Osteocyte (in vitro differentiated cells): ENCODE data around the gene HIRA. TPM values are rescaled to one million over a fixed set of nuclear protein-coding genes. Genes with fewer than 3 reads are reported as not detected.
"Not testable (repeated sequence)": the region's sequence is repeated elsewhere in the genome, so short reads cannot be mapped to it uniquely, and the experiment has no call there.

Experiments used
- DNase-seq: peaks from one replicate; pipeline ENCODE4 v3.0.0; 2021; ENCODE audit warnings: mixed read lengths; ENCODE audit not compliant: unreplicated experiment; ENCODE audit errors: extremely low spot score
- H3K27ac Mint-ChIP-seq: one replicate; pipeline ENCODE4 v1.8.0; 2021; ENCODE audit warnings: mild to moderate bottlenecking, mixed read lengths; ENCODE audit not compliant: unreplicated experiment
- H3K27me3 Mint-ChIP-seq: one replicate; pipeline ENCODE4 v1.8.0; 2021; ENCODE audit warnings: mixed read lengths; ENCODE audit not compliant: unreplicated experiment
- H3K36me3 Mint-ChIP-seq: one replicate; pipeline ENCODE4 v1.8.0; 2021; ENCODE audit warnings: mixed read lengths; ENCODE audit not compliant: unreplicated experiment
- H3K4me1 Mint-ChIP-seq: one replicate; pipeline ENCODE4 v1.8.0; 2021; ENCODE audit warnings: mixed read lengths; ENCODE audit not compliant: unreplicated experiment
- H3K4me3 Mint-ChIP-seq: one replicate; pipeline ENCODE4 v1.8.0; 2021; ENCODE audit warnings: mild to moderate bottlenecking, moderate library complexity, mixed read lengths; ENCODE audit not compliant: unreplicated experiment
- H3K9me3 Mint-ChIP-seq: one replicate; pipeline ENCODE4 v1.8.0; 2021; ENCODE audit warnings: mixed read lengths; ENCODE audit not compliant: unreplicated experiment
- CTCF ChIP-seq: fragments of 200-600 bp; sonication (generic); IDR thresholded peaks from 2 replicates; pipeline ENCODE4 v1.5.0; 2021; ENCODE audit warnings: antibody characterized with exemption, mild to moderate bottlenecking, moderate library complexity
- total RNA-seq: library from RNA; stranded (reverse); gene quantifications from 2 replicates; pipeline ENCODE4 v1.2.1, GENCODE V29; 2021

HIRA gene
- total RNA-seq, 1 donor from 2014 or later = 33.2 TPM

GRCh38 chr22:19317865-19318264, 113.7 kb downstream of the HIRA start:
- H3K36me3 Mint-ChIP-seq = peaks cover 6% of the 10 kb centered on the region
- TF ChIP-seq CTCF = no peak
- H3K4me1 Mint-ChIP-seq = no peaks in the 10 kb centered on the region
- H3K27ac Mint-ChIP-seq = no peak overlapping the region
- DNase-seq = no peak
- H3K4me3 Mint-ChIP-seq = no peak overlapping the region
- H3K27me3 Mint-ChIP-seq = peaks cover 3% of the 10 kb centered on the region
- peaks cover 24% of the 10 kb centered on the region for H3K9me3 Mint-ChIP-seq

GRCh38 chr22:19307872-19308271, 123.7 kb downstream of the HIRA start:
- Mint-ChIP-seq H3K4me1 (no peaks in the 10 kb centered on the region), H3K27me3 (no peaks in the 10 kb centered on the region), H3K36me3 (no peaks in the 10 kb centered on the region), H3K4me3 (no peak overlapping the region), H3K9me3 (no peaks in the 10 kb centered on the region), H3K27ac (no peak overlapping the region)
- DNase-seq = no peak
- TF ChIP-seq CTCF = no peak

- not testable (repeated sequence) for DNase-seq, H3K4me3 Mint-ChIP-seq, H3K27ac Mint-ChIP-seq, H3K36me3 Mint-ChIP-seq, H3K27me3 Mint-ChIP-seq, H3K4me1 Mint-ChIP-seq, H3K9me3 Mint-ChIP-seq
Measured at GRCh38 chr22:19306535-19306934, 125.0 kb downstream of the HIRA start.

- Mint-ChIP-seq H3K4me1 (no peaks in the 10 kb centered on the region), H3K36me3 (no peaks in the 10 kb centered on the region), H3K9me3 (no peaks in the 10 kb centered on the region), H3K4me3 (no peak overlapping the region), H3K27ac (no peak overlapping the region), H3K27me3 (no peaks in the 10 kb centered on the region)
- TF ChIP-seq CTCF = no peak
- DNase-seq = no peak
Measured at GRCh38 chr22:19304547-19304946, 127.0 kb downstream of the HIRA start.

- DNase-seq = no peak
- H3K9me3 Mint-ChIP-seq = no peaks in the 10 kb centered on the region
- H3K27me3 Mint-ChIP-seq = no peaks in the 10 kb centered on the region
- no peaks in the 10 kb centered on the region for H3K4me1 Mint-ChIP-seq
- H3K36me3 Mint-ChIP-seq = no peaks in the 10 kb centered on the region
- no peak overlapping the region for H3K4me3 Mint-ChIP-seq
- no peak overlapping the region for H3K27ac Mint-ChIP-seq
- TF ChIP-seq CTCF = no peak
Measured at GRCh38 chr22:19303785-19304184, 127.7 kb downstream of the HIRA start.

- Mint-ChIP-seq H3K27ac (no peak overlapping the region), H3K4me1 (peaks cover 11% of the 10 kb centered on the region), H3K27me3 (no peaks in the 10 kb centered on the region), H3K4me3 (no peak overlapping the region), H3K36me3 (no peaks in the 10 kb centered on the region), H3K9me3 (no peaks in the 10 kb centered on the region)
- TF ChIP-seq CTCF = no peak
- no peak for DNase-seq
Measured at GRCh38 chr22:19295733-19296132, 135.8 kb downstream of the HIRA start.
